Activated CD8-positive, alpha-beta memory T cell treated with anti-CD3 and anti-CD28 coated beads for 24 hours (primary cell): Measurements from ENCODE around the gene EIF4G3.

Experiments
- DNase-seq: peaks from one replicate; pipeline ENCODE4 v3.0.0-alpha.2; 2020

The EIF4G3 gene

GRCh38 chr1:20983297-20983889 is 193.3 kb downstream of the EIF4G3 start:
- DNase-seq = no peak

DNA sequence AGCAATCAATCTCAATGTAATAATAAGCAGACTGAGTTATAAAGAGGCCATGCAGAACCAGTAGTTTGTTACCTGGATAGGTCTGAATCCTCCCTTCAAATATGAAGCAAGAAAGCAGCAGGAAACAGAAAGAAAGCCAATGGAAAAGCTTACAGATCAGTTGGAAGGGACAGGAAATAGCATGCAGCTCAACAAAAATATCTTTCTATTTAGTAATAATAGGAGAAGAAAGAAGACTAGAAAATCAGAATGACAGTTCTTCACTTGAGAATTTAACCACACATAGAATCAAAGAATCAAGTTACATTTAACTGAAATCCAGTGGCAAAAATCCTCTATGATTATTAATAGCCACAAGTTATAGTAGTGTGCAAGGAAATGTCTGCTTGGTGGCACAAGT is 194.4 kb downstream of the EIF4G3 start:
- DNase-seq = no peak

DNA sequence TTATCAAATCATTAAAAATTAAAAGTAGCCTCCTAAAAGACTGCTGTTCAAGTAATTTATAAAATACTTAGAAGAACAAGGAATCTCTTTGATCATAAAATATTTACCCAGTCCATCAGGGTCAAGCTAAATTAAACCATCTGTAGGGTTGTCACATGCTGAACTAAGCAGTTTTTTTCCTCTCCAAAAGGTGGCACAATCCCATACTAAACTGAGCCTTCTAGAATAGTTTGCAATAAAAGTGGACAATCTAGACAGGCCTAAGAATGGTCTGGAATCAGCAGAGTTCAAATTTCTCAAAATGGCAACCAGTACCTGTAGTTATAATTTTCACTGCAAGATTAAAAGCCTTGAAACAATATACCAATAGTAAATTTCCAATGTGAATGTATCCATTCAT is 194.8 kb downstream of the EIF4G3 start:
- DNase-seq = no peak

- no peak for DNase-seq
Measured at GRCh38 chr1:20980051-20980450, 196.6 kb downstream of the EIF4G3 start.

GRCh38 chr1:20978413-20978812 is 198.3 kb downstream of the EIF4G3 start:
- DNase-seq = no peak

GRCh38 chr1:20975668-20976067 is 201.0 kb downstream of the EIF4G3 start:
- DNase-seq = no peak

DNA sequence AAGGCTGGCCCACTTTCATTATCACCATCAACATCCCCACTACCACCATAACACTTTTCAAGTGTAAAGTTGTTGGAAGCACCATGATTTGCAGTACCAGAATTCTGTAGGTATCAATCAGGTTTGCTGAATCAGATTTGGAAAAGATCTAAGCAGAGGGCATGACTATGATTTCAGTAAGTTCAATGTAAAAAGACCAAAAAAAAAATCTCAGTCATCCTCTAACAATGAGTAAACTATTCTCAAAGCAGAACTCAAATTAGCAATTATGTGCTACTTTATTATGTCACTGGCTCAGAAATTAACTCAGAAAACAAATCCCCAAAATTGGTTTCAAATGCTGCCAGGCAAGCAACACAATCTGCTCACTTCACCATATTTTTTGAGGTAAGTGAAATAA is 201.7 kb downstream of the EIF4G3 start:
- DNase-seq = no peak

GRCh38 chr1:20974069-20974468 is 202.6 kb downstream of the EIF4G3 start:
- DNase-seq = no peak

- no peak for DNase-seq
Measured at GRCh38 chr1:20972855-20973254, 203.8 kb downstream of the EIF4G3 start.

GRCh38 chr1:20964540-20965484 is 211.9 kb downstream of the EIF4G3 start:
- DNase-seq = no peak

DNA sequence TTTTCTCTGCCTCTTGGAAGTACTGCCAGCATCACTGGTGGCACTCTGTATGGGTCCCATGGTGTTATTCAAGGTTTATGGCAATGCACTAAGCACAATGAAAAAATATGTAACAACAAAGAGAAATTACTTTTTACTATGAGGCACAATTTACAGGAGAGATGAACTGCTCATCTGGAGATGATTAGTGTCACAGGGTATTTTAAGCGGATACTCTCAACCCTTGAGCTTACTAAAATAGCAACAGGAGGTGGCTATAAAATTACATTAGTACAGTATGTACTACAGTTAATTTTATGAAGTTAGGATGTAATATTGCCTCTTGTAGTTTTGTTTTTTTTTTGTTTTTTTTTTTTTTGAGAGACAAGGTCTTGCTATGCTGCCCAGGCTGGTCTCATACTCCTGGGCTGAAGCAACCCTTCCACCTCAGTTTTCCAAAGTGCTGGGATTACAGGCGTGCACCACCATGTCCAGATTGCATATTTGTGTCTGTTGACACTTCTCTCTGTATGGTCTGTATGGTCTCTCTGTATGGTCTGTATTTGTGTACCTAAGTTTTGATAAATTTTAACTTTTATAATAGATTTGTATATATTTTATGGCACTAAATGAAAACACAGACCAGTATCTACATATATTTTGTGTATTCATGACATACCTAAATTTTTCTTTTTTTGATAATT is 214.0 kb downstream of the EIF4G3 start:
- no peak for DNase-seq

DNA sequence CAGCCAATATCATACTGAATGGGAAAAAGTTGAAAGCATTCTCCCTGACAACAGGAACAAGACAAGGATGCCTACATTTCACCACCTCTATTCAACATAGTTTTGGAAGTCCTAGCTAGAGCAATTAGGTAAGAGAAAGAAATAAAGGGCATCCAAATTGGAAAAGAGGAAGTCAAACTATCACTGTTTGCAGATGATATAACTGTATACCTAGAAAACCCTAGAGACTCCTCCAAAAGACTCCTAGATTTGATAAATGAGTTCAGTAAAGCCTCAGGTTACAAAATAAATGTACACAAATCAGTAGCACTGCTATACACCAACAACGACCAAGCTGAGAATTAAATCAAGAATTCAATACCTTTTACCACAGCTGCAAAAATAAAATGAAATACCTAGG is 218.3 kb downstream of the EIF4G3 start:
- DNase-seq = no peak

GRCh38 chr1:20956272-20956671 is 220.4 kb downstream of the EIF4G3 start:
- DNase-seq = no peak

- DNase-seq = no peak
Measured at GRCh38 chr1:20950679-20951078, 226.0 kb downstream of the EIF4G3 start.

DNA sequence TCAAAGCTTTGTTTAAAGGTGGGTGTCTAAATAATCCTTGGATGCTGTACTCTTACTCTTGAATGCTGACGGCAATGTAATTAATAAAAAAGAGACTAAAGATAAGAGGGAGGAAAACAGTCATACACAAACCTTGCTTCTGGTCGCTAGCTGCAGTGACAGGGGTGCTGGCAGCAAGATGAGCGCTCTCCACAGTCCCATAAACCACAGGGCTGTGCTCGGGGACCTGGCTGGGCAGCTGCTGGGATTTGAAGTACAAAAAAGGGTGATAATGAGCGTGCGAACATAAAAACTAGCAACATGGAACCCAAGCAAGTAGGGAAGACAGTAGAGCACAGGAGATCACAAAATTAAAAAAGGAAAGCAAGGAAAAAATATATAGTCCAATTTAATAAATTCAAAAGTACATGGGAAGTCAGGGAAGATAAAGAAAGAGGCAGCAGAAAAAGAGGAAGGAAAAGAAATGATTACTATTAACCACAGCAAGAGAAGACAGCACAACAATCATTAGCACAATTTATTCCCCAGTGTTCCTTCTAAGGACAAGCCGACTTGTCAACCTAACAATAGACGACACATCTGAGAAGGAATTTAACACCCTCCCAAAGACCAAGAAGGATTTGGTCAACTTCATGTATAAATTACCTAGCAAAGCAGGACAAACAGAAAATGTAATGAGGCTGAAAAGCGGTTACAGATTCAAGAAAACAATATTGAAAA is 226.7 kb downstream of the EIF4G3 start:
- no peak for DNase-seq

- no peak for DNase-seq
Measured at GRCh38 chr1:20948101-20948500, 228.6 kb downstream of the EIF4G3 start.

GRCh38 chr1:20947409-20947808 is 229.3 kb downstream of the EIF4G3 start:
- no peak for DNase-seq

GRCh38 chr1:20936621-20937020 is 240.1 kb downstream of the EIF4G3 start:
- DNase-seq = no peak

- no peak for DNase-seq
Measured at GRCh38 chr1:20936216-20936615, 240.5 kb downstream of the EIF4G3 start.

GRCh38 chr1:20935717-20936116 is 241.0 kb downstream of the EIF4G3 start:
- DNase-seq = no peak

- DNase-seq = no peak
Measured at GRCh38 chr1:20932437-20932977, 244.2 kb downstream of the EIF4G3 start.

DNA sequence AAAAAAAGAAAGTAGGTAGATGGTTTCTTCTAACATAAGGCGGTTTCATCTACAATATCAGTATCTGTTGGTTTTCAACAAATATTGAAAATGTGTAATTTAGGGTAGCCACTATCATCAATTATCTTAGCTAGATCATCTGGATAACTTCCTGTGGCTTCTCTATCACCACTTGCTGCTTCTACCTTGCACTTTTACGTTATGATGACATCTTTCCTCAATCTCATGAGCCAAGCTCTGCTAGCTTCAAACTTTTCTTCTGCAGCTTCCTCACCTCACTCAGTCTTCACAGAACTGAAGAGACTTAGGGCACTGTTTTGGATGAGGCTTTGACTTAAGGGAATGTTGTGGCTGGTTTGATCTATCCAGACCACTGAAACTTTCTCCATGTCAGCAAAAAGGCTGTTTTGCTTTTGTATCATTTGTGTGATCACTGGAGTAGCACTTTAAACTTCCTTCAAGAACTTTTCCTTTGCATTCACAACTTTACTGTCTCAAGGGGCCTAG is 244.7 kb downstream of the EIF4G3 start:
- no peak for DNase-seq

- DNase-seq = no peak
Measured at GRCh38 chr1:20930427-20930826, 246.3 kb downstream of the EIF4G3 start.
